RWPE1 (cell line): Measurements from ENCODE around the gene ARID1B.

Source experiments
- CTCF ChIA-PET: fragments of 350-600 bp; sonication (Branson Sonifier 250); formaldehyde crosslinking; extraction: SDS; loops from one replicate; lab custom pipeline; 2021; lab: Yijun Ruan, JAX
- POLR2A ChIA-PET: fragments of 400-600 bp; formaldehyde crosslinking; extraction: SDS; loops from one replicate; lab custom pipeline; 2020; ENCODE audit warnings: antibody characterized with exemption; ENCODE audit not compliant: low non-redundant PET; lab: Yijun Ruan, JAX
- DNase-seq: peaks from one replicate; pipeline ENCODE4 v3.0.0; 2012; ENCODE audit warnings: low spot score
- H3K27ac ChIP-seq: fragments of 450-650 bp; 2 replicates; pipeline ENCODE4 v1.5.1; 2017
- TF ChIP-seq, protein P1 (sequence below): fragments of 450-650 bp; conservative IDR thresholded peaks from 2 replicates; pipeline ENCODE4 v1.5.1; 2017; ENCODE audit warnings: low read depth, mild to moderate bottlenecking

The ARID1B gene

DNA sequence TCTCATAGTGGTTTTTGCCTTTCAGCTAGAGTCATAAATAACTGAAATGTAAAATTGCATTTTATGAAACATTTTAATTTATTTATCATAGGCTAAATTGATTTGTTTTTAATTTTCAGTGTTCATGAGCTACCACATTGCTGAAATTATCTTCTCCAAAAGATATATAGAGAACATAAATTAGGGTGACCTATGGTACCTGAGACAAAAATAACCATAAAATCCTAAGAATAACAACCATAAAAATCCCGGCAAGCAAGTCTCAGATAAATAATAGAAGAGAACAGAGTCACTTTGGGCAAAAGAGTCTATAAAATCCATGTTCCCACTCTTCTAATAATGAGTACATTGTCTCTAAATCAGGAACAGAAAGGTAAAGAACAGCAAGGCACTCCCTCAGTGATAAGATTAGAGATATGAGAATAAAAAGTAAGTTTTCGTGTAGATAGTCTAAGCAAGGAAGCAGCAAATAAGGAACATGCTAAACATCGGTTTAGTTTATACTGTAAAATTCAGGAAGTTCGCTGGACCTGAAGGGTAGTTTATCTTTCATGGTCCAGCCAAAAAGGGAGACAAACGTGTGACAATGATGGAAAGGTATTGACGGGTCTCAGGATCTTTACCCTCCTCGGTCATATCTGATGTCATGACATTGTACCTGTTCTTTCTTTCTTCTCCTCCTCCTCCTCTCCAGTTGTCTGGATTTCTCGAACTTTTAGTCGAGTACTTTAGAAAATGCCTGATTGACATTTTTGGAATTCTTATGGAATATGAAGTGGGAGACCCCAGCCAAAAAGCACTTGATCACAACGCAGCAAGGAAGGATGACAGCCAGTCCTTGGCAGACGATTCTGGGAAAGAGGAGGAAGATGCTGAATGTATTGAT, 428.5 kb downstream of the ARID1B start:
- H3K27ac ChIP-seq, result no peak overlapping the region
- TF ChIP-seq, protein P1, sequence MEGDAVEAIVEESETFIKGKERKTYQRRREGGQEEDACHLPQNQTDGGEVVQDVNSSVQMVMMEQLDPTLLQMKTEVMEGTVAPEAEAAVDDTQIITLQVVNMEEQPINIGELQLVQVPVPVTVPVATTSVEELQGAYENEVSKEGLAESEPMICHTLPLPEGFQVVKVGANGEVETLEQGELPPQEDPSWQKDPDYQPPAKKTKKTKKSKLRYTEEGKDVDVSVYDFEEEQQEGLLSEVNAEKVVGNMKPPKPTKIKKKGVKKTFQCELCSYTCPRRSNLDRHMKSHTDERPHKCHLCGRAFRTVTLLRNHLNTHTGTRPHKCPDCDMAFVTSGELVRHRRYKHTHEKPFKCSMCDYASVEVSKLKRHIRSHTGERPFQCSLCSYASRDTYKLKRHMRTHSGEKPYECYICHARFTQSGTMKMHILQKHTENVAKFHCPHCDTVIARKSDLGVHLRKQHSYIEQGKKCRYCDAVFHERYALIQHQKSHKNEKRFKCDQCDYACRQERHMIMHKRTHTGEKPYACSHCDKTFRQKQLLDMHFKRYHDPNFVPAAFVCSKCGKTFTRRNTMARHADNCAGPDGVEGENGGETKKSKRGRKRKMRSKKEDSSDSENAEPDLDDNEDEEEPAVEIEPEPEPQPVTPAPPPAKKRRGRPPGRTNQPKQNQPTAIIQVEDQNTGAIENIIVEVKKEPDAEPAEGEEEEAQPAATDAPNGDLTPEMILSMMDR, result no peak
- CTCF ChIA-PET, result no interaction called here
- POLR2A ChIA-PET, result no interaction called here
- DNase-seq, result no peak

DNA sequence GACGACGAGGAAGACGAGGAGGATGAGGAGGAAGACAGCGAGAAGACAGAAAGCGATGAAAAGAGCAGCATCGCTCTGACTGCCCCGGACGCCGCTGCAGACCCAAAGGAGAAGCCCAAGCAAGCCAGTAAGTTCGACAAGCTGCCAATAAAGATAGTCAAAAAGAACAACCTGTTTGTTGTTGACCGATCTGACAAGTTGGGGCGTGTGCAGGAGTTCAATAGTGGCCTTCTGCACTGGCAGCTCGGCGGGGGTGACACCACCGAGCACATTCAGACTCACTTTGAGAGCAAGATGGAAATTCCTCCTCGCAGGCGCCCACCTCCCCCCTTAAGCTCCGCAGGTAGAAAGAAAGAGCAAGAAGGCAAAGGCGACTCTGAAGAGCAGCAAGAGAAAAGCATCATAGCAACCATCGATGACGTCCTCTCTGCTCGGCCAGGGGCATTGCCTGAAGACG, 429.2 kb downstream of the ARID1B start:
- CTCF ChIA-PET, result no interaction called here
- H3K27ac ChIP-seq, result no peak overlapping the region
- TF ChIP-seq, protein P1, result no peak
- POLR2A ChIA-PET, result no interaction called here
- no peak for DNase-seq

DNA sequence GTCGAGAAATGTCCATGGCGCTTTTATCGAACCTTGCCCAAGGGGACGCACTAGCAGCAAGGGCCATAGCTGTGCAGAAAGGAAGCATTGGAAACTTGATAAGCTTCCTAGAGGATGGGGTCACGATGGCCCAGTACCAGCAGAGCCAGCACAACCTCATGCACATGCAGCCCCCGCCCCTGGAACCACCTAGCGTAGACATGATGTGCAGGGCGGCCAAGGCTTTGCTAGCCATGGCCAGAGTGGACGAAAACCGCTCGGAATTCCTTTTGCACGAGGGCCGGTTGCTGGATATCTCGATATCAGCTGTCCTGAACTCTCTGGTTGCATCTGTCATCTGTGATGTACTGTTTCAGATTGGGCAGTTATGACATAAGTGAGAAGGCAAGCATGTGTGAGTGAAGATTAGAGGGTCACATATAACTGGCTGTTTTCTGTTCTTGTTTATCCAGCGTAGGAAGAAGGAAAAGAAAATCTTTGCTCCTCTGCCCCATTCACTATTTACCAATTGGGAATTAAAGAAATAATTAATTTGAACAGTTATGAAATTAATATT, 430.4 kb downstream of the ARID1B start:
- ChIA-PET POLR2A (no interaction called here), CTCF (no interaction called here)
- TF ChIP-seq, protein P1, result no peak
- no peak overlapping the region for H3K27ac ChIP-seq
- DNase-seq, result no peak

DNA sequence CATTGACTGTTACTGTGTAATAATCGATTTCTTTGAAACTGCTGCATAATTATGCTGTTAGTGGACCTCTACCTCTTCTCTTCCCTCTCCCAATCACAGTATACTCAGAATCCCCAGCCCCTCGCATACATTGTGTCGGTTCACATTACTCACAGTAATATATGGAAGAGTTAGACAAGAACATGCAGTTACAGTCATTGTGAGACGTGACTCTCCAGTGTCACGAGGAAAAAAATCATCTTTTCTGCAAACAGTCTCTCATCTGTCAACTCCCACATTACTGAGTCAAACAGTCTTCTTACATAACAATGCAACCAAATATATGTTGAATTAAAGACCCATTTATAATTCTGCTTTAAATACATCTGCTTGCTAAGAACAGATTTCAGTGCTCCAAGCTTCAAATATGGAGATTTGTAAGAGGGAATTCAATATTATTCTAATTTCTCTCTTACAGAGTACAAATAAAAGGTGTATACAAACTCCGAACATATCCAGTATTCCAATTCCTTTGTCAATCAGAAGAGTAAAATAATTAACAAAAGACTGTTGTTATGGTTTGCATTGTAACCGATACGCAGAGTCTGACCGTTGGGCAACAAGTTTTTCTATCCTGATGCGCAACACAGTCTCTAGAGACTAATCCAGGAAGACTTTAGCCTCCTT, 432.8 kb downstream of the ARID1B start:
- ChIA-PET CTCF (no interaction called here), POLR2A (no interaction called here)

DNA sequence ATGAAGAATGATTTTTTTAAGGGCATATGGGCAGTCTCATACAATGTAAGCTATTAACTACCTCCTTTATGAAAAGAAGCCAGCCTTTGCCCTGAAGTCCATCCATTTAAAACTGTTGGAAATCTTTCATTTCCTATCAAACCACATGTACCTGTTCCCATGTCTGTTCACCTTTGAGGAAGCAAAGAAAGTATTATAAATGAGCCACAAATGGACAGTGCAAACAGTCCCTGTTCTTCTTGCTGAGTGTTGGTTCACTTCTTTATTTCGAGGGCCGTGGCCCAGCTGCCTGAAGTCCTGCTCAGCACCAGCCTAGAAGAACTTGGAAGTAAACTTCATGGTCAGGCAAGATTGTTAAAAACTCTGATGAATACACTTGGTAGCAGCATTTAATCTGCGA, 433.8 kb downstream of the ARID1B start:
- TF ChIP-seq, protein P1, result no peak
- no peak overlapping the region for H3K27ac ChIP-seq
- ChIA-PET POLR2A (no interaction called here), CTCF (interaction anchor here (0.7 kb wide), 1 partner anchor 53 kb away, joined by 4 read pairs; no protein-coding TSS in a partner anchor)
- no peak for DNase-seq

More for the DNA sequence above, 432.8 kb downstream of the ARID1B start:
- TF ChIP-seq, protein P1, result no peak
- no peak for DNase-seq
- no peak overlapping the region for H3K27ac ChIP-seq
